ENCODE data around the gene TOR1AIP2. TPM values are rescaled to one million over a fixed set of nuclear protein-coding genes. Genes with fewer than 3 reads are reported as not detected.

TOR1AIP2 gene
- total RNA-seq, 1 donor = 92.3 TPM

DNA sequence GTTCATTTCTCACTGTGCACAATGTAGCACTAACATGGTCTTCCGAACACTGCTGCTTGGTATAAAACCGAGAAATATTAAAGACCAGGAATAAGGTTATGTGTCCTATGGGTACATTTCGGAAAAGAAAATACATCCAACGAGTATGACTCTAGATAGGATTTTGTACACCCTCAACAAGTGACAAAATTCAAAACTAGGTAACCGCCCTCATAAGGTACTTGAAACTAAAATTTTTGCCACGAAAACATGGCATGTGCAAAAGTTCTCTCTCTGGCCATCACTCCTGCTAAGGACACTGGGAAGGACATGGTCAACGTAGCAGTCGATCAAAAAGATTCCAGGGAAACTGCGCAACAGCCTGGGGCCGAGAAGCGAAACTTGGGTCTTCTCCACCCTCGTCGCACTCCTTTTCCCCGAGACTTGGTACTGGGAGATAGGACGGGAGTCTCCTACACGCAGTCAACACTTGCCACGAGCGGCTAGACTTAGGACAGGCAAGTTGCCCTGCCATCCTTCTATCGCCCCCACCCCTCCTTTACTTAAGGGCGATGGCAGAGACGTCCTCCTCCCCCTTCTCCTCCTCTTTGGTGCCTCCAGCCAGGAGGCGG, 4.1 kb upstream of the TOR1AIP2 start:
- peak overlapping the region; percentile 93 for H3K4me2 ChIP-seq (ENCODE audit: insufficient read depth, low read length)
- peaks cover 18% of the 10 kb centered on the region for H4K20me1 ChIP-seq (ENCODE audit: insufficient read depth, low read length)
- peak overlapping the region; percentile 100 for H3K27ac ChIP-seq (ENCODE audit: low read depth, low read length)
- peak overlapping the region; percentile 97 for H3K4me3 ChIP-seq (ENCODE audit: insufficient read depth, low read length)
- TF ChIP-seq, protein P1, sequence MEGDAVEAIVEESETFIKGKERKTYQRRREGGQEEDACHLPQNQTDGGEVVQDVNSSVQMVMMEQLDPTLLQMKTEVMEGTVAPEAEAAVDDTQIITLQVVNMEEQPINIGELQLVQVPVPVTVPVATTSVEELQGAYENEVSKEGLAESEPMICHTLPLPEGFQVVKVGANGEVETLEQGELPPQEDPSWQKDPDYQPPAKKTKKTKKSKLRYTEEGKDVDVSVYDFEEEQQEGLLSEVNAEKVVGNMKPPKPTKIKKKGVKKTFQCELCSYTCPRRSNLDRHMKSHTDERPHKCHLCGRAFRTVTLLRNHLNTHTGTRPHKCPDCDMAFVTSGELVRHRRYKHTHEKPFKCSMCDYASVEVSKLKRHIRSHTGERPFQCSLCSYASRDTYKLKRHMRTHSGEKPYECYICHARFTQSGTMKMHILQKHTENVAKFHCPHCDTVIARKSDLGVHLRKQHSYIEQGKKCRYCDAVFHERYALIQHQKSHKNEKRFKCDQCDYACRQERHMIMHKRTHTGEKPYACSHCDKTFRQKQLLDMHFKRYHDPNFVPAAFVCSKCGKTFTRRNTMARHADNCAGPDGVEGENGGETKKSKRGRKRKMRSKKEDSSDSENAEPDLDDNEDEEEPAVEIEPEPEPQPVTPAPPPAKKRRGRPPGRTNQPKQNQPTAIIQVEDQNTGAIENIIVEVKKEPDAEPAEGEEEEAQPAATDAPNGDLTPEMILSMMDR (IDR thresholded peaks at IDR 0.05; ENCODE audit: extremely low read depth, low read depth, low read length) = no peak
- H3K27me3 ChIP-seq (ENCODE audit: insufficient read depth, low read length) = no peaks in the 10 kb centered on the region
- peaks cover 22% of the 10 kb centered on the region for H3K36me3 ChIP-seq (ENCODE audit: insufficient read depth, low read length)
- peaks cover 52% of the 10 kb centered on the region for H3K79me2 ChIP-seq (ENCODE audit: insufficient read depth, low read length)
- H3K4me1 ChIP-seq (ENCODE audit: insufficient read depth, low read length) = peaks cover 19% of the 10 kb centered on the region
- peak overlapping the region; percentile 97 for H2AFZ ChIP-seq (ENCODE audit: low read length)
- H3K9me3 ChIP-seq (ENCODE audit: low read depth, low read length) = no peaks in the 10 kb centered on the region
- DNase-seq (ENCODE audit: insufficient read length, low spot score, missing footprints) = peak; percentile 87

DNA sequence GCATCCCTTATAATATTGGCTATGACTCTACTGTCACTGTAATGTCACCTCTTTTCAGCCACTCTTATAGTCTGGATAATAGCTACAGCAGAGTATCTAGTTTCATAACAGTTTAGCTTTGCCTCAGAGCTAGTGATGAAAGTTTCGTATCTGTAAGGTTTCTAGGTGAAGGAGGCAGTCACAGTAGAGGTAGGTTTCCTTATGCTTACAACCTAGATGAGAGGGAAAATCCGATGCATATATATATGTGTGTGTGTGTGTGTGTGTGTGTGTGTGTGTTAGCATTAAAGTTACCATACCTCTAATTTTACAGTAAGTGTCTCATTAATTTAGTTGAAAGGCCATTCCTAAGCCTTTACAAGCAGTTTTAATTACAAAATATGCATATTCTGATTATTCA, 2.2 kb upstream of the TOR1AIP2 start:
- no peaks in the 10 kb centered on the region for H3K27me3 ChIP-seq (ENCODE audit: insufficient read depth, low read length)
- no peak overlapping the region for H3K27ac ChIP-seq (ENCODE audit: low read depth, low read length)
- no peaks in the 10 kb centered on the region for H3K9me3 ChIP-seq (ENCODE audit: low read depth, low read length)
- no peak overlapping the region for H3K4me3 ChIP-seq (ENCODE audit: insufficient read depth, low read length)
- no peak overlapping the region for H2AFZ ChIP-seq (ENCODE audit: low read length)
- H3K36me3 ChIP-seq (ENCODE audit: insufficient read depth, low read length) = peaks cover 4% of the 10 kb centered on the region
- no peak for DNase-seq (ENCODE audit: insufficient read length, low spot score, missing footprints)
- H3K79me2 ChIP-seq (ENCODE audit: insufficient read depth, low read length) = peaks cover 53% of the 10 kb centered on the region
- TF ChIP-seq, protein P1 (IDR thresholded peaks at IDR 0.05; ENCODE audit: extremely low read depth, low read depth, low read length) = no peak
- peaks cover 25% of the 10 kb centered on the region for H4K20me1 ChIP-seq (ENCODE audit: insufficient read depth, low read length)
- H3K4me1 ChIP-seq (ENCODE audit: insufficient read depth, low read length) = peaks cover 28% of the 10 kb centered on the region
- no peak overlapping the region for H3K4me2 ChIP-seq (ENCODE audit: insufficient read depth, low read length)

DNA sequence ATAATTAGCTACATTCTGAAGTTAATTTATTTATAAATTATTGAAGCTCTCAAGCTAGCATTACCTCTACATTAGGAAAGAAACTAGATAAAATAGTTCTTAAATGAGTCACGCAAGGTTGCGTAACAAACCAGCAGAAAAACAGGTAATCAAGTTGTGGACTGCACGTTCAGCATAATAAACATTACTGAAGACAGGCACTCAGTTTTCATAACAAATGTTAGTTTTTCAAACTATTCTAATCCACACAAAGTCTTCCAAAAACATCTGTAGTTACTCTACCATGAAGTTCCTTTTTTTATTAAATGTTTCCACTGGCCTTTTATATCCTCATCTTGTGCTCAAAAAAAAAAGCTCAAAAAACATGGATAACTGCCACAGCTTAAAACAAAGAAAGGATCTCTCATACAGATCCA, 1.3 kb downstream of the TOR1AIP2 start:
- no peak for DNase-seq (ENCODE audit: insufficient read length, low spot score, missing footprints)
- H4K20me1 ChIP-seq (ENCODE audit: insufficient read depth, low read length) = peaks cover 46% of the 10 kb centered on the region
- H3K27ac ChIP-seq (ENCODE audit: low read depth, low read length) = no peak overlapping the region
- H3K4me1 ChIP-seq (ENCODE audit: insufficient read depth, low read length) = peaks cover 16% of the 10 kb centered on the region
- no peak overlapping the region for H2AFZ ChIP-seq (ENCODE audit: low read length)
- H3K27me3 ChIP-seq (ENCODE audit: insufficient read depth, low read length) = no peaks in the 10 kb centered on the region
- TF ChIP-seq, protein P1 (IDR thresholded peaks at IDR 0.05; ENCODE audit: extremely low read depth, low read depth, low read length) = no peak
- H3K36me3 ChIP-seq (ENCODE audit: insufficient read depth, low read length) = peaks cover 21% of the 10 kb centered on the region
- peak overlapping the region; percentile 84 for H3K4me3 ChIP-seq (ENCODE audit: insufficient read depth, low read length)
- no peaks in the 10 kb centered on the region for H3K9me3 ChIP-seq (ENCODE audit: low read depth, low read length)
- H3K4me2 ChIP-seq (ENCODE audit: insufficient read depth, low read length) = peak overlapping the region; percentile 91
- peaks cover 66% of the 10 kb centered on the region for H3K79me2 ChIP-seq (ENCODE audit: insufficient read depth, low read length)

DNA sequence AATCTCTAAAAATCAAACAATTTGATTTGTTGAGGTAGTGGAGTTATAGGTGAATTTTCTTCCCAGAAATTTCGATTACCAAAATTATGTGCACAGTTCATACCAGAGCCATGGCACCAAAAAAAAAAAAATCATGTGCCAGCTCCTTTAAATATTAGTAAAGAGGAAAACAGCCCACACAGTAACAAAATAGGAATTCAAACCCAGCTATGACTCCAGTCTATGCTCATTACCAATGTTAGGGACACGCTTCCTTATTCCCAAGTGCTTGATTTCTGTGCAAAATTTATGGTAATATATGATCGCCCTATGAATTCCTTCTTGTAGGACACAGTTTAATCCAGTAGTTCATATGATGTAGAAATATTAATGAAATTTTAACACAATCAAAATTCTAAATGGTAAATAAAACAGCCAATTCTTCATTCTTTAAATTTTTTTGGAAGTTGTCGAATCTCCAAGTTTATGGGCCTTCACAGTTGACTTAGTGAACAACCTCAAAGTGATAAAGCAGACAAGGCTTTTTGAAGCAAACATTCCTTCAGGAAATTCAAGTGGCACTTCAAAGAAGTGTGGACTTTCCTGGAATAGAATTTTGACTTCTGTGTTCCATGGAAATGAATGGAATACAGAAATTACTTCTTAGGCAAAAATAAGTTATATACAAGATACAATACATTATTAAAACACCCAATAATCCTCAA, 1.9 kb downstream of the TOR1AIP2 start:
- H3K27me3 ChIP-seq (ENCODE audit: insufficient read depth, low read length) = no peaks in the 10 kb centered on the region
- H3K4me1 ChIP-seq (ENCODE audit: insufficient read depth, low read length) = peaks cover 12% of the 10 kb centered on the region
- H3K4me2 ChIP-seq (ENCODE audit: insufficient read depth, low read length) = peak overlapping the region; percentile 91
- peak overlapping the region; percentile 7 for H3K27ac ChIP-seq (ENCODE audit: low read depth, low read length)
- TF ChIP-seq, protein P1 (IDR thresholded peaks at IDR 0.05; ENCODE audit: extremely low read depth, low read depth, low read length) = no peak
- H2AFZ ChIP-seq (ENCODE audit: low read length) = no peak overlapping the region
- H3K4me3 ChIP-seq (ENCODE audit: insufficient read depth, low read length) = peak overlapping the region; percentile 84
- H3K79me2 ChIP-seq (ENCODE audit: insufficient read depth, low read length) = peaks cover 72% of the 10 kb centered on the region
- DNase-seq (ENCODE audit: insufficient read length, low spot score, missing footprints) = no peak
- peaks cover 21% of the 10 kb centered on the region for H3K36me3 ChIP-seq (ENCODE audit: insufficient read depth, low read length)
- H3K9me3 ChIP-seq (ENCODE audit: low read depth, low read length) = no peaks in the 10 kb centered on the region
- peaks cover 48% of the 10 kb centered on the region for H4K20me1 ChIP-seq (ENCODE audit: insufficient read depth, low read length)

Data from osteoblast (primary cell).